Measurements from ENCODE around the gene SLC35B2. TPM values are rescaled to one million over a fixed set of nuclear protein-coding genes. Genes with fewer than 3 reads are reported as not detected.

The SLC35B2 gene
- total and polyA plus RNA-seq, 10 of the 15 experiments (the other 5 are each of a cell fraction or from before 2014, with no cell fraction given): 11.3 to 45.4 (median 33.8) TPM

DNA sequence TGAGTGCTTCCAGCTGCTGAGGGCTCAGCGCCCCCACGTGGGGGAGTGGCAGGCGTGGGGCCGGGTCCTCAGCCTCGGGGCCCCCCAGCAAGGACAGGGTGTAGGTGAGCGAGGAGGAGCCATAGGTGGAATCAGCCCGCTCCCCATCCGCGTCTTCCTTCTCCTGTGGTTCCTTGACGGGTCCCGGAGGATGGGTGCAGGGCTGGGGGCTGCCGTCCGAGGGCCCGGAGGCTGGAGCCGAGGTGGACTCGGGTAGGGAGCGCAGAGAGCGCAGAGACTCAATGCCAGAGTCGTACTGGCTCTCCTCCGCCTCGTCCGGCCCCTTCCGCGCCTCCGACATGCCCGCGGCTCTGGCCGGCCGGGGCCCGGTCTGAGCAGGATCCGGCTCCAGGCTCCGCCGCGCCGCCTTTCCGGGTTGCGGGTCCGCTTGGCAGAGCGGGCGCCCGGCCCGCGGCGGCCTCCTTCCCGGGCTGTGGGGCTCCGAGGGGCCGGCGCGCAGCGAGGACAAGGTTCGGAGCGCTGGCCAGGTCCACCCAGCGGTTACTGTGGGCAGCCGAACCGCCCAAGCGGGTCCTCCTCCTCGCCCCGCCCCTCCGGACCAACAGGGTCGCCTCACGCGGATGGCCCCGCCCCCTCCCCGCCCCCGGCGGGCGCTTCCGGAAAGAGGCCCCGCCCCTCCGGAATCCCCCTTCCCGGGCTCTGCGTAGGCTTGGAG lies 7.8 kb upstream of the SLC35B2 start, which contains the start of gene NFKBIE (continued):
- TF ChIP-seq, protein P1, sequence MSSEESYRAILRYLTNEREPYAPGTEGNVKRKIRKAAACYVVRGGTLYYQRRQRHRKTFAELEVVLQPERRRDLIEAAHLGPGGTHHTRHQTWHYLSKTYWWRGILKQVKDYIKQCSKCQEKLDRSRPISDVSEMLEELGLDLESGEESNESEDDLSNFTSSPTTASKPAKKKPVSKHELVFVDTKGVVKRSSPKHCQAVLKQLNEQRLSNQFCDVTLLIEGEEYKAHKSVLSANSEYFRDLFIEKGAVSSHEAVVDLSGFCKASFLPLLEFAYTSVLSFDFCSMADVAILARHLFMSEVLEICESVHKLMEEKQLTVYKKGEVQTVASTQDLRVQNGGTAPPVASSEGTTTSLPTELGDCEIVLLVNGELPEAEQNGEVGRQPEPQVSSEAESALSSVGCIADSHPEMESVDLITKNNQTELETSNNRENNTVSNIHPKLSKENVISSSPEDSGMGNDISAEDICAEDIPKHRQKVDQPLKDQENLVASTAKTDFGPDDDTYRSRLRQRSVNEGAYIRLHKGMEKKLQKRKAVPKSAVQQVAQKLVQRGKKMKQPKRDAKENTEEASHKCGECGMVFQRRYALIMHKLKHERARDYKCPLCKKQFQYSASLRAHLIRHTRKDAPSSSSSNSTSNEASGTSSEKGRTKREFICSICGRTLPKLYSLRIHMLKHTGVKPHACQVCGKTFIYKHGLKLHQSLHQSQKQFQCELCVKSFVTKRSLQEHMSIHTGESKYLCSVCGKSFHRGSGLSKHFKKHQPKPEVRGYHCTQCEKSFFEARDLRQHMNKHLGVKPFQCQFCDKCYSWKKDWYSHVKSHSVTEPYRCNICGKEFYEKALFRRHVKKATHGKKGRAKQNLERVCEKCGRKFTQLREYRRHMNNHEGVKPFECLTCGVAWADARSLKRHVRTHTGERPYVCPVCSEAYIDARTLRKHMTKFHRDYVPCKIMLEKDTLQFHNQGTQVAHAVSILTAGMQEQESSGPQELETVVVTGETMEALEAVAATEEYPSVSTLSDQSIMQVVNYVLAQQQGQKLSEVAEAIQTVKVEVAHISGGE (CRISPR knock-in tag; IDR thresholded peaks at IDR 0.05): no peak
- TF ChIP-seq, protein P2, sequence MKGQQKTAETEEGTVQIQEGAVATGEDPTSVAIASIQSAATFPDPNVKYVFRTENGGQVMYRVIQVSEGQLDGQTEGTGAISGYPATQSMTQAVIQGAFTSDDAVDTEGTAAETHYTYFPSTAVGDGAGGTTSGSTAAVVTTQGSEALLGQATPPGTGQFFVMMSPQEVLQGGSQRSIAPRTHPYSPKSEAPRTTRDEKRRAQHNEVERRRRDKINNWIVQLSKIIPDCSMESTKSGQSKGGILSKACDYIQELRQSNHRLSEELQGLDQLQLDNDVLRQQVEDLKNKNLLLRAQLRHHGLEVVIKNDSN (IDR thresholded peaks at IDR 0.05; ENCODE audit: borderline replicate concordance, extremely low read length, insufficient read depth, low read depth, low read length): no peak
- TF ChIP-seq SREBF1 (IDR thresholded peaks at IDR 0.05; ENCODE audit: low read length) (no peak), POLR2AphosphoS5 (IDR thresholded peaks at IDR 0.05; ENCODE audit: low read length) (peak; percentile 76), KLF5 (IDR thresholded peaks at IDR 0.05; ENCODE audit: partially characterized antibody) (peak; percentile 30), ZNF24 (IDR thresholded peaks at IDR 0.05) (no peak), POLR2AphosphoS2 (IDR thresholded peaks at IDR 0.05; ENCODE audit: low read depth, low read length) (peak; percentile 51; the same call in 1 of the 2 replicates), ZNF274 (IDR thresholded peaks at IDR 0.05; ENCODE audit: insufficient read depth, insufficient read length) (no peak)
- TF ChIP-seq, protein P3, sequence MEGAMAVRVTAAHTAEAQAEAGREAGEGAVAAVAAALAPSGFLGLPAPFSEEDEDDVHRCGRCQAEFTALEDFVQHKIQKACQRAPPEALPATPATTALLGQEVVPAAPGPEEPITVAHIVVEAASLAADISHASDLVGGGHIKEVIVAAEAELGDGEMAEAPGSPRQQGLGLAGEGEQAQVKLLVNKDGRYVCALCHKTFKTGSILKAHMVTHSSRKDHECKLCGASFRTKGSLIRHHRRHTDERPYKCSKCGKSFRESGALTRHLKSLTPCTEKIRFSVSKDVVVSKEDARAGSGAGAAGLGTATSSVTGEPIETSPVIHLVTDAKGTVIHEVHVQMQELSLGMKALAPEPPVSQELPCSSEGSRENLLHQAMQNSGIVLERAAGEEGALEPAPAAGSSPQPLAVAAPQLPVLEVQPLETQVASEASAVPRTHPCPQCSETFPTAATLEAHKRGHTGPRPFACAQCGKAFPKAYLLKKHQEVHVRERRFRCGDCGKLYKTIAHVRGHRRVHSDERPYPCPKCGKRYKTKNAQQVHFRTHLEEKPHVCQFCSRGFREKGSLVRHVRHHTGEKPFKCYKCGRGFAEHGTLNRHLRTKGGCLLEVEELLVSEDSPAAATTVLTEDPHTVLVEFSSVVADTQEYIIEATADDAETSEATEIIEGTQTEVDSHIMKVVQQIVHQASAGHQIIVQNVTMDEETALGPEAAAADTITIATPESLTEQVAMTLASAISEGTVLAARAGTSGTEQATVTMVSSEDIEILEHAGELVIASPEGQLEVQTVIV (IDR thresholded peaks at IDR 0.05; ENCODE audit: borderline replicate concordance, partially characterized antibody): no peak
- TF ChIP-seq, protein P4, sequence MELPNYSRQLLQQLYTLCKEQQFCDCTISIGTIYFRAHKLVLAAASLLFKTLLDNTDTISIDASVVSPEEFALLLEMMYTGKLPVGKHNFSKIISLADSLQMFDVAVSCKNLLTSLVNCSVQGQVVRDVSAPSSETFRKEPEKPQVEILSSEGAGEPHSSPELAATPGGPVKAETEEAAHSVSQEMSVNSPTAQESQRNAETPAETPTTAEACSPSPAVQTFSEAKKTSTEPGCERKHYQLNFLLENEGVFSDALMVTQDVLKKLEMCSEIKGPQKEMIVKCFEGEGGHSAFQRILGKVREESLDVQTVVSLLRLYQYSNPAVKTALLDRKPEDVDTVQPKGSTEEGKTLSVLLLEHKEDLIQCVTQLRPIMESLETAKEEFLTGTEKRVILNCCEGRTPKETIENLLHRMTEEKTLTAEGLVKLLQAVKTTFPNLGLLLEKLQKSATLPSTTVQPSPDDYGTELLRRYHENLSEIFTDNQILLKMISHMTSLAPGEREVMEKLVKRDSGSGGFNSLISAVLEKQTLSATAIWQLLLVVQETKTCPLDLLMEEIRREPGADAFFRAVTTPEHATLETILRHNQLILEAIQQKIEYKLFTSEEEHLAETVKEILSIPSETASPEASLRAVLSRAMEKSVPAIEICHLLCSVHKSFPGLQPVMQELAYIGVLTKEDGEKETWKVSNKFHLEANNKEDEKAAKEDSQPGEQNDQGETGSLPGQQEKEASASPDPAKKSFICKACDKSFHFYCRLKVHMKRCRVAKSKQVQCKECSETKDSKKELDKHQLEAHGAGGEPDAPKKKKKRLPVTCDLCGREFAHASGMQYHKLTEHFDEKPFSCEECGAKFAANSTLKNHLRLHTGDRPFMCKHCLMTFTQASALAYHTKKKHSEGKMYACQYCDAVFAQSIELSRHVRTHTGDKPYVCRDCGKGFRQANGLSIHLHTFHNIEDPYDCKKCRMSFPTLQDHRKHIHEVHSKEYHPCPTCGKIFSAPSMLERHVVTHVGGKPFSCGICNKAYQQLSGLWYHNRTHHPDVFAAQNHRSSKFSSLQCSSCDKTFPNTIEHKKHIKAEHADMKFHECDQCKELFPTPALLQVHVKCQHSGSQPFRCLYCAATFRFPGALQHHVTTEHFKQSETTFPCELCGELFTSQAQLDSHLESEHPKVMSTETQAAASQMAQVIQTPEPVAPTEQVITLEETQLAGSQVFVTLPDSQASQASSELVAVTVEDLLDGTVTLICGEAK (IDR thresholded peaks at IDR 0.05; ENCODE audit: borderline replicate concordance): no peak
- TF ChIP-seq, protein P5, sequence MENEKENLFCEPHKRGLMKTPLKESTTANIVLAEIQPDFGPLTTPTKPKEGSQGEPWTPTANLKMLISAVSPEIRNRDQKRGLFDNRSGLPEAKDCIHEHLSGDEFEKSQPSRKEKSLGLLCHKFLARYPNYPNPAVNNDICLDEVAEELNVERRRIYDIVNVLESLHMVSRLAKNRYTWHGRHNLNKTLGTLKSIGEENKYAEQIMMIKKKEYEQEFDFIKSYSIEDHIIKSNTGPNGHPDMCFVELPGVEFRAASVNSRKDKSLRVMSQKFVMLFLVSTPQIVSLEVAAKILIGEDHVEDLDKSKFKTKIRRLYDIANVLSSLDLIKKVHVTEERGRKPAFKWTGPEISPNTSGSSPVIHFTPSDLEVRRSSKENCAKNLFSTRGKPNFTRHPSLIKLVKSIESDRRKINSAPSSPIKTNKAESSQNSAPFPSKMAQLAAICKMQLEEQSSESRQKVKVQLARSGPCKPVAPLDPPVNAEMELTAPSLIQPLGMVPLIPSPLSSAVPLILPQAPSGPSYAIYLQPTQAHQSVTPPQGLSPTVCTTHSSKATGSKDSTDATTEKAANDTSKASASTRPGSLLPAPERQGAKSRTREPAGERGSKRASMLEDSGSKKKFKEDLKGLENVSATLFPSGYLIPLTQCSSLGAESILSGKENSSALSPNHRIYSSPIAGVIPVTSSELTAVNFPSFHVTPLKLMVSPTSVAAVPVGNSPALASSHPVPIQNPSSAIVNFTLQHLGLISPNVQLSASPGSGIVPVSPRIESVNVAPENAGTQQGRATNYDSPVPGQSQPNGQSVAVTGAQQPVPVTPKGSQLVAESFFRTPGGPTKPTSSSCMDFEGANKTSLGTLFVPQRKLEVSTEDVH (IDR thresholded peaks at IDR 0.05; ENCODE audit: low read depth, partially characterized antibody): no peak
- TF ChIP-seq, protein P6, sequence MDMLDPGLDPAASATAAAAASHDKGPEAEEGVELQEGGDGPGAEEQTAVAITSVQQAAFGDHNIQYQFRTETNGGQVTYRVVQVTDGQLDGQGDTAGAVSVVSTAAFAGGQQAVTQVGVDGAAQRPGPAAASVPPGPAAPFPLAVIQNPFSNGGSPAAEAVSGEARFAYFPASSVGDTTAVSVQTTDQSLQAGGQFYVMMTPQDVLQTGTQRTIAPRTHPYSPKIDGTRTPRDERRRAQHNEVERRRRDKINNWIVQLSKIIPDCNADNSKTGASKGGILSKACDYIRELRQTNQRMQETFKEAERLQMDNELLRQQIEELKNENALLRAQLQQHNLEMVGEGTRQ (IDR thresholded peaks at IDR 0.05; ENCODE audit: borderline replicate concordance, low read depth, low read length): no peak

All from GM12878 (cell line).